Measurements from ENCODE around the gene KRT6B. TPM values are rescaled to one million over a fixed set of nuclear protein-coding genes. Genes with fewer than 3 reads are reported as not detected.

The KRT6B gene
- total RNA-seq, 1 experiment from 2014 or later, result not detected

GRCh38 chr12:52464897-52465296, 13.0 kb upstream of the KRT6B start:
- no peaks in the 10 kb centered on the region for H3K4me1 ChIP-seq (ENCODE audit: insufficient read depth, low read length, poor library complexity, severe bottlenecking)
- H3K36me3 ChIP-seq (ENCODE audit: insufficient read depth, low read length, poor library complexity, severe bottlenecking), result no peaks in the 10 kb centered on the region
- peaks cover 13% of the 10 kb centered on the region for H3K27me3 ChIP-seq (replicated peaks; ENCODE audit: insufficient read depth, low read depth, low read length, poor library complexity)
- no peak for DNase-seq (ENCODE audit: low spot score)
- BruUV-seq (replicated peaks), result no TSS peak
- CTCF ChIA-PET, result no interaction called here
- no peaks in the 10 kb centered on the region for H3K9me3 ChIP-seq (ENCODE audit: low read depth, low read length, poor library complexity, severe bottlenecking)
- POLR2A ChIA-PET (ENCODE audit: low non-redundant PET), result no interaction called here
- no peak overlapping the region for H3K4me3 ChIP-seq (ENCODE audit: low read depth, low read length, poor library complexity, severe bottlenecking)
- H3K27ac ChIP-seq (ENCODE audit: low read depth, low read length, poor library complexity, severe bottlenecking), result no peak overlapping the region
- TF ChIP-seq CTCF (conservative IDR thresholded peaks at IDR 0.05; ENCODE audit: low read depth, low read length) (no peak), EZH2 (IDR thresholded peaks at IDR 0.05; ENCODE audit: borderline replicate concordance, low read depth, low read length, poor library complexity, severe bottlenecking) (no peak)
- intact Hi-C loops (cut with micrococcal nuclease; ENCODE audit: unreplicated experiment), result no loop called here

GRCh38 chr12:52461693-52462092, 9.7 kb upstream of the KRT6B start:
- TF ChIP-seq EZH2 (IDR thresholded peaks at IDR 0.05; ENCODE audit: borderline replicate concordance, low read depth, low read length, poor library complexity, severe bottlenecking) (no peak), CTCF (conservative IDR thresholded peaks at IDR 0.05; ENCODE audit: low read depth, low read length) (no peak)
- H3K27me3 ChIP-seq (replicated peaks; ENCODE audit: insufficient read depth, low read depth, low read length, poor library complexity), result peaks cover 10% of the 10 kb centered on the region
- H3K36me3 ChIP-seq (ENCODE audit: insufficient read depth, low read length, poor library complexity, severe bottlenecking), result no peaks in the 10 kb centered on the region
- DNase-seq (ENCODE audit: low spot score), result no peak
- H3K27ac ChIP-seq (ENCODE audit: low read depth, low read length, poor library complexity, severe bottlenecking), result no peak overlapping the region
- no peaks in the 10 kb centered on the region for H3K9me3 ChIP-seq (ENCODE audit: low read depth, low read length, poor library complexity, severe bottlenecking)
- BruUV-seq (replicated peaks), result no TSS peak
- H3K4me1 ChIP-seq (ENCODE audit: insufficient read depth, low read length, poor library complexity, severe bottlenecking), result no peaks in the 10 kb centered on the region
- ChIA-PET CTCF (no interaction called here), POLR2A (ENCODE audit: low non-redundant PET) (no interaction called here)
- intact Hi-C loops (cut with micrococcal nuclease; ENCODE audit: unreplicated experiment), result no loop called here
- H3K4me3 ChIP-seq (ENCODE audit: low read depth, low read length, poor library complexity, severe bottlenecking), result no peak overlapping the region

- no peak for DNase-seq (ENCODE audit: low spot score)
- BruUV-seq (replicated peaks), result no TSS peak
- POLR2A ChIA-PET (ENCODE audit: low non-redundant PET), result no interaction called here
- H3K27me3 ChIP-seq (replicated peaks; ENCODE audit: insufficient read depth, low read depth, low read length, poor library complexity), result peaks cover 6% of the 10 kb centered on the region
- CTCF ChIA-PET, result interaction anchor here (0.7 kb wide), 1 partner anchor 212 kb away, joined by 4 read pairs; no protein-coding TSS in a partner anchor
- intact Hi-C loops (cut with micrococcal nuclease; ENCODE audit: unreplicated experiment), result no loop called here
- TF ChIP-seq CTCF (conservative IDR thresholded peaks at IDR 0.05; ENCODE audit: low read depth, low read length) (no peak), EZH2 (IDR thresholded peaks at IDR 0.05; ENCODE audit: borderline replicate concordance, low read depth, low read length, poor library complexity, severe bottlenecking) (no peak)
- no peak overlapping the region for H3K27ac ChIP-seq (ENCODE audit: low read depth, low read length, poor library complexity, severe bottlenecking)
- no peak overlapping the region for H3K4me3 ChIP-seq (ENCODE audit: low read depth, low read length, poor library complexity, severe bottlenecking)
- H3K36me3 ChIP-seq (ENCODE audit: insufficient read depth, low read length, poor library complexity, severe bottlenecking), result no peaks in the 10 kb centered on the region
- no peaks in the 10 kb centered on the region for H3K9me3 ChIP-seq (ENCODE audit: low read depth, low read length, poor library complexity, severe bottlenecking)
- no peaks in the 10 kb centered on the region for H3K4me1 ChIP-seq (ENCODE audit: insufficient read depth, low read length, poor library complexity, severe bottlenecking)
Measured at GRCh38 chr12:52458861-52459260, 6.9 kb upstream of the KRT6B start.
